ENCODE data around the gene GPC6.
A peak's percentile ranks its signal among the peaks of the same experiment; 100 is the strongest.

GPC6 gene

DNA sequence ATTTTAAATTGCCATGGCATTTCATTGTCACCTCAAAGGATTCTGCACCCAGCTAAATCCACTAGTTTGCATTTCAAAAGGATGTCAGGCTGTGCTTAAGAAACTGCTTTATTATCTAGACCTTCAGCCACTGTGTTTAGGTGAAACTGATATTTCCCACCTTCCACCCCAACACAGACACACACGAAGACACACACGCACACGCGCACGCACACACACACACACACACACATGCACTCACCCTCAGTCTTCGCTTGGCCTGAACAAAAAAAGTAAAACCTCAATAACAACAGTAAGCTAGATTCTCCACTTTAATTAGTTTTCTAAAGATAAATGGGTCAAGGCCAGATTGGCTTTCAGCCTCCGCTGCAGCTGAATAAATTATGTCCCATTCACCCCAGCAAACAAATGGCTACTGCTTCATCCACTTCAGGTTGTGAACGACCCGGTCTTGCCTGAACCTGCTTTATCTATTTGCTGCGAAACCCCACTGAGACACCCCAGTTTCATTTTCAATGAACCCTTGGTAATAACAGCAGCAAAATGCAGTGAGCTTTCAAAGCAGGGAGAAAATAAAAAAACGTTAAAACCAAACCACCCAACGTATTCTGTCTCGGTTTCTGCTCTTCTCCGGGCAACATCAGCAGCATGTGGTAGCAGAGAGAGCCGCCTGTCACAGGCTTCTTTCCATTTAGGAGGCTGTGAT lies 1086.1 kb downstream of the GPC6 start:
- TF ChIP-seq, protein P1, sequence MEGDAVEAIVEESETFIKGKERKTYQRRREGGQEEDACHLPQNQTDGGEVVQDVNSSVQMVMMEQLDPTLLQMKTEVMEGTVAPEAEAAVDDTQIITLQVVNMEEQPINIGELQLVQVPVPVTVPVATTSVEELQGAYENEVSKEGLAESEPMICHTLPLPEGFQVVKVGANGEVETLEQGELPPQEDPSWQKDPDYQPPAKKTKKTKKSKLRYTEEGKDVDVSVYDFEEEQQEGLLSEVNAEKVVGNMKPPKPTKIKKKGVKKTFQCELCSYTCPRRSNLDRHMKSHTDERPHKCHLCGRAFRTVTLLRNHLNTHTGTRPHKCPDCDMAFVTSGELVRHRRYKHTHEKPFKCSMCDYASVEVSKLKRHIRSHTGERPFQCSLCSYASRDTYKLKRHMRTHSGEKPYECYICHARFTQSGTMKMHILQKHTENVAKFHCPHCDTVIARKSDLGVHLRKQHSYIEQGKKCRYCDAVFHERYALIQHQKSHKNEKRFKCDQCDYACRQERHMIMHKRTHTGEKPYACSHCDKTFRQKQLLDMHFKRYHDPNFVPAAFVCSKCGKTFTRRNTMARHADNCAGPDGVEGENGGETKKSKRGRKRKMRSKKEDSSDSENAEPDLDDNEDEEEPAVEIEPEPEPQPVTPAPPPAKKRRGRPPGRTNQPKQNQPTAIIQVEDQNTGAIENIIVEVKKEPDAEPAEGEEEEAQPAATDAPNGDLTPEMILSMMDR (IDR thresholded peaks at IDR 0.05; ENCODE audit: low read depth, low read length, missing control alignments), result no peak
- DNase-seq (ENCODE audit: low read depth), result peak; percentile 69
- H3K4me3 ChIP-seq (ENCODE audit: low read depth, low read length), result no peak overlapping the region

DNA sequence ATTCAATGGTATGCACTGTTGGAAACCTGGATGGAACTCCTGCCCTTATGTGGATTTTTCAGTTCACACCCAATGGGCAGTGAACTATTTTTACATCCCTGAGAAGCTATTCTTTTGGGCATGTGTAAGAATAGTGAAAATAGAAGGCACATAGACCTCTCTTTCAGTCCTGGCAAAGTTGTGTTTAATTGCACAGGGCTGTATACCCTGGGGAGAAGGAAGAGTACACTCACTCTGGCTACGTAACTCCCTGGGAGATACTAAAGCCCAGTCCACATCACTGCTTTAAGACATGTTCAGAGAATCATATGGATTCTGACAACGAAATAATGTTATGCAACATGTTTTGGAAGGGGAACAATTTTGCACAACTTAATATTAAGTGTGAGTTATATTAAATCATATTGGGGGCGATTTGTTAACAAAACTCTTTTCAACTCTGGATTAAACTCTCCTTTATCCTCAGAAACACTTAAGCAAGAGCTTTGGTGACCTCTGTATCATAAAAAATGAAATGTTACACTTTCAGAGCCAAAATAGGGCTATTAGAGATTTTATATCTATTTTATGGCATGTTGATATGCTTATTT lies 1086.8 kb downstream of the GPC6 start:
- no peak for DNase-seq (ENCODE audit: low read depth)
- TF ChIP-seq, protein P1 (IDR thresholded peaks at IDR 0.05; ENCODE audit: low read depth, low read length, missing control alignments), result no peak
- H3K4me3 ChIP-seq (ENCODE audit: low read depth, low read length), result no peak overlapping the region

DNA sequence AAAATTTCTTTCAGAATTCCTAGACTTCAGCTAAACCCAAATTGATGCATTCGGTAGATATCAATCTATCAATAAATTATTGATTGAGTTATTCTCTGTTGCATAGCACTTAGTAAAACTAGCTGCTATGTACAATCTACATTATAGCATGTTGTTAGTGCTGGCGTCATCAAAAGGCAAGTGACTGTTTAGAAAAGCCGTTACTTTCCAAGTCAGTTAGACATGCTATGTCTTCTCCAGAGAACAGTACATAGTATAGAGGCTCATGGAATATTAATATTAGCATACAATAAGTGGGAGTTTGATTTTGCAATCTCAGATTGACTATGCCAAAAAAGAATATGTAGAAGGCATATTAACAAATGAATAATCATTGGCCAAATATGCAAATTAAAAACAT lies 1087.3 kb downstream of the GPC6 start:
- DNase-seq (ENCODE audit: low read depth), result no peak
- TF ChIP-seq, protein P1 (IDR thresholded peaks at IDR 0.05; ENCODE audit: low read depth, low read length, missing control alignments), result no peak
- no peak overlapping the region for H3K4me3 ChIP-seq (ENCODE audit: low read depth, low read length)

DNA sequence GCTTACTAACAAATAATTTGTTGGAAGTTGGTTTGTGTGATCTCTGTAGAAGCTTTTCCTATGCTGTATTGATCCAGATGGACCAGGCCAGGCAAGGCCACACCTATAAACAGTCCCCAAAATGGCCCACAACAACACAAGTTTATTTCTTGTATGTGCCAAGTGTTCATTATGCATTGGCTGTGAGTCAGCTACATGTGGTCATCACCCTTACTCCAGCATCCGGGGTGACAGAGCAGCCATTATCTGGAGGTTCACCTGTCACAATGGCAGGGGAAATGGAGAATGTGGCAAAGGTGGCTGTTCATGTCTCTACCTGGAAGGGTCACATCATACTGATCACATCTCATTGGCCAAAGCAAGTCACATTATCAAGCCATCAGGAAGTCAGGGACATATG lies 1088.6 kb downstream of the GPC6 start:
- TF ChIP-seq, protein P1 (IDR thresholded peaks at IDR 0.05; ENCODE audit: low read depth, low read length, missing control alignments), result no peak

DNA sequence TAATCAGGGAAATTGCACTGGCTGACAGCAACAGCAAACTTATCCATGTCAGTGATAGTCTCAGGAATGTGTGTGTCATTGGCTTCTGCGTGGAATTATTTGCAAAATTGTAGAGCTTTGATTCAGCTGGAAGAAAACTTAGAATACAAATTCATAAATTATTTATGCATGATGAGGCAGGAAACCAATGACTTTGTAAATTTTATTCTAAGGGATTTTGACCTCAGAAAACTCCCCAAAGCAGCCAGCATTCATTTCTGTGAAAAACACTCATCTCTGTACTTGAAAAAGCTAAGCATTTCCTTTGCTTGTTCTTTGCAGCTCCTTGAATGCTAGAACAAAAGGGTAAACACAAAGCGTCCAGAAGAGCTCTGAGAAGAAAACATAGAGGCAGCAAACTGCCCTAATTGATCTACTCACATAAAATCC lies 1090.5 kb downstream of the GPC6 start:
- TF ChIP-seq, protein P1 (IDR thresholded peaks at IDR 0.05; ENCODE audit: low read depth, low read length, missing control alignments), result no peak
- no peak overlapping the region for H3K4me3 ChIP-seq (ENCODE audit: low read depth, low read length)
- peak; percentile 18 for DNase-seq (ENCODE audit: low read depth)

More for the DNA sequence above, 1088.6 kb downstream of the GPC6 start:
- H3K4me3 ChIP-seq (ENCODE audit: low read depth, low read length), result no peak overlapping the region
- DNase-seq (ENCODE audit: low read depth), result no peak

DNA sequence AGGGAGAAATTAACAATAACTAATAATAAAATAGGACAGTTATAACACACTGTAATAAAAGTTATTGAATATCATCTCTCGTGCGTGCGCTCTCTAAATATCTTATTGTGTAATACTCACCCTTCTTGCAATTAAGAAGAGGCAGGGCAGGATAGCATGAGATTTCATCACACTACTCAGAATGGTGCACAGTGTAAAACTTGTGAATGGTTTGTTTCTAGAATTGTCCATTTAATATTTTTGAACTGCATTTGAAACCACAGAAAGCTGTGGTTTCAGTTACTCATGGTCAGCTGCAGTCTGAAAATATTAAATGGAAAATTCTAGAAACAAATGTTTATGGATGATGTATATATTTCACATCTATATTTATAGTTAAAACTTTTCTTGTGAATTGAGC lies 1091.8 kb downstream of the GPC6 start:
- no peak overlapping the region for H3K4me3 ChIP-seq (ENCODE audit: low read depth, low read length)
- DNase-seq (ENCODE audit: low read depth), result no peak
- TF ChIP-seq, protein P1 (IDR thresholded peaks at IDR 0.05; ENCODE audit: low read depth, low read length, missing control alignments), result no peak

DNA sequence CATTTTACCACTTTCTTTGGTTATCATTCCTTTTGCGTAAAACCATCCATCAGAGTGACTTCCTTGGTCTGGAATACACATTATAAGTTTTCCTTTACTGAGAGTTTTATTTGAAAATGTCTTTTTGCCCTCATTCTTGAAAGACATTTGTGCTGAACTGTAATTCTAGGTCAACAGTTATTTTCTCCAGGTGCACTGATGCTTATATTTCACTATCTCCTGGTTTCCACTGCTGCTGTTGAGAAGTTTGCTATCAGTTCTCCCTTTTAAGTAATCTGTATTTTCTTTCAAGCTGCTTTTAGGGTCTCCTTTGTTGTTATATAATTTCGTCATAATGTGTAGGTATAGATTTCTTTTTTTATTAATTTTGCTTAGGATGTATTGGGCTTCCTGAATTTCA lies 1092.9 kb downstream of the GPC6 start:
- DNase-seq (ENCODE audit: low read depth), result no peak
- TF ChIP-seq, protein P1 (IDR thresholded peaks at IDR 0.05; ENCODE audit: low read depth, low read length, missing control alignments), result no peak
- no peak overlapping the region for H3K4me3 ChIP-seq (ENCODE audit: low read depth, low read length)

Measured in GM12864 (cell line).